Sigmoid colon (tissue), 7 donors: Measurements from ENCODE around the gene ATG7. TPM values are rescaled to one million over a fixed set of nuclear protein-coding genes. Genes with fewer than 3 reads are reported as not detected.

ENCODE experiments used
- DNase-seq: peaks from one replicate; pipeline ENCODE4 v3.0.0-alpha.2; 2019
- H3K27ac ChIP-seq, 4 donors: fragments of 200-600 bp; sonication (generic); one replicate each; pipeline ENCODE4 v1.5.1; 2016 to 2019; ENCODE audit warnings: mild to moderate bottlenecking in 1 of 4
- H3K27me3 ChIP-seq, 3 donors: fragments of 200-600 bp; sonication (generic); one replicate each; pipeline ENCODE4 v1.5.1; 2019; ENCODE audit warnings: mild to moderate bottlenecking in 1 of 3
- H3K36me3 ChIP-seq, 4 donors: fragments of 200-600 bp; sonication (generic); one replicate each; pipeline ENCODE4 v1.5.1; 2016 to 2019
- H3K4me1 ChIP-seq, 4 donors: fragments of 200-600 bp; sonication (generic); one replicate each; pipeline ENCODE4 v1.5.1; 2017 to 2019
- H3K4me3 ChIP-seq, 4 donors: fragments of 200-600 bp; sonication (generic); one replicate each; pipeline ENCODE4 v1.5.1; 2017 to 2019; ENCODE audit warnings: mild to moderate bottlenecking in 2 of 4, moderate library complexity in 1 of 4
- H3K9me3 ChIP-seq, 4 donors: fragments of 200-600 bp in 3 of 4; sonication (generic) in 3 of 4; one replicate each; pipeline versions ENCODE4 v1.5.1 to v1.6.1; 2013 to 2019
- CTCF ChIP-seq, 4 experiments: fragments of 450-650 bp in 3 of 4; fragments of 200-600 bp in 1 of 4; IDR thresholded peaks; one replicate each; pipeline ENCODE4 v1.5.1; 2016 to 2019; ENCODE audit warnings: antibody characterized with exemption in 4 of 4, mild to moderate bottlenecking in 3 of 4, moderate library complexity in 2 of 4
- EP300 ChIP-seq, 4 donors: sonication (generic); formaldehyde crosslinking; IDR thresholded peaks; one replicate each; pipeline ENCODE4 v1.6.1; 2017; ENCODE audit warnings: antibody characterized with exemption in 4 of 4
- POLR2A ChIP-seq, 2 donors: fragments of 450-650 bp; IDR thresholded peaks; one replicate each; pipeline ENCODE4 v1.6.1; 2016; ENCODE audit warnings: antibody characterized with exemption in 2 of 2, mild to moderate bottlenecking in 2 of 2, moderate library complexity in 2 of 2
- POLR2AphosphoS5 ChIP-seq, 4 donors: sonication (generic); formaldehyde crosslinking; IDR thresholded peaks; one replicate each; pipeline ENCODE4 v1.6.1; 2017; ENCODE audit warnings: antibody characterized with exemption in 4 of 4
- WGBS, 2 donors: extraction: QIAGEN DNeasy Blood & Tissue Kit; methylation state at CpG; one replicate each; pipeline ENCODE4 v1.1.7; 2013; 5-methylcytosine and 5-hydroxymethylcytosine counted together
- intact Hi-C: fragments of 100-400 bp; cut with DNase I; formaldehyde crosslinking; loops from one replicate; pipeline ENCODE4 v1.15.1; 2023
- polyA plus RNA-seq, 3 donors: library from polyadenylated mRNA; stranded (reverse); fragments of 200-250 nt; gene quantifications; one replicate each; pipeline ENCODE4 v1.2.3, GENCODE V29; 2013
- total RNA-seq, 4 donors: library from RNA; depleted of rRNA; stranded (reverse); fragments of >200 nt; gene quantifications; one replicate each; pipeline ENCODE4 v1.1.0, GENCODE V29; 2016
- donor health status: healthy with polysubstance abuse.
- donor health status: Bipolar disorder and iron deficiency.
- donor health status: healthy.

Gene ATG7
- total and polyA plus RNA-seq, 7 donors = 12.5 to 62.9 (median 34.8) TPM

- Histone ChIP-seq H3K4me3 (no peak overlapping the region), H3K9me3 (no peaks in the 10 kb centered on the region), H3K36me3 (no peaks in the 10 kb centered on the region), H3K4me1 (peaks cover 0 to 30% (median 20%) of the 10 kb centered on the region in 4 donors), H3K27ac (peak overlapping the region in 2 of 4 donors; percentile 86 to 87), H3K27me3 (no peaks in the 10 kb centered on the region)
- 81% methylated on average over 5 of the region's 5 CpGs for WGBS, 2 donors
- no peak for DNase-seq
- no peak for TF ChIP-seq POLR2A (IDR thresholded peaks at IDR 0.05)
- TF ChIP-seq POLR2AphosphoS5 (IDR thresholded peaks at IDR 0.05) = peak in 2 of 4 donors; percentile 17 to 33
- intact Hi-C loops = loop anchor here (5.0 kb wide), 2 partner anchors 47 to 87 kb away; no protein-coding TSS in a partner anchor
These were observed 1.7 kb downstream of the ATG7 start for GRCh38 chr3:11273891-11274291.

- Histone ChIP-seq H3K27me3 (no peaks in the 10 kb centered on the region), H3K36me3 (no peaks in the 10 kb centered on the region), H3K4me1 (peaks cover 0 to 30% (median 22%) of the 10 kb centered on the region in 4 donors), H3K4me3 (no peak overlapping the region), H3K9me3 (no peaks in the 10 kb centered on the region), H3K27ac (peak overlapping the region in 2 of 4 donors; percentile 3 to 15)
- intact Hi-C loops = loop anchor here (5.0 kb wide), 2 partner anchors 47 to 87 kb away; no protein-coding TSS in a partner anchor
- DNase-seq = no peak
- WGBS, 2 donors = 88 to 89% methylated on average over 6 of the region's 6 CpGs
- TF ChIP-seq EP300 (IDR thresholded peaks at IDR 0.05) (no peak), POLR2AphosphoS5 (IDR thresholded peaks at IDR 0.05) (no peak), CTCF (IDR thresholded peaks at IDR 0.05) (no peak)
These were observed 2.5 kb downstream of the ATG7 start for GRCh38 chr3:11274566-11275142.

- peaks cover 0 to 30% (median 22%) of the 10 kb centered on the region in 4 donors for H3K4me1 ChIP-seq
- TF ChIP-seq POLR2AphosphoS5 (IDR thresholded peaks at IDR 0.05) (no peak), POLR2A (IDR thresholded peaks at IDR 0.05) (no peak), EP300 (IDR thresholded peaks at IDR 0.05) (no peak), CTCF (IDR thresholded peaks at IDR 0.05) (no peak)
- H3K27me3 ChIP-seq = no peaks in the 10 kb centered on the region
- H3K36me3 ChIP-seq = peaks cover 0 to 8% (median 0%) of the 10 kb centered on the region in 4 donors
- intact Hi-C loops = no loop called here
- DNase-seq = no peak
- no peaks in the 10 kb centered on the region for H3K9me3 ChIP-seq
- no peak overlapping the region for H3K4me3 ChIP-seq
- WGBS, 2 donors = 46 to 87% methylated on average over 2 of the region's 2 CpGs
- no peak overlapping the region for H3K27ac ChIP-seq
These were observed 3.7 kb downstream of the ATG7 start for GRCh38 chr3:11275926-11276325.

GRCh38 chr3:11276901-11277300, 4.7 kb downstream of the ATG7 start:
- Histone ChIP-seq H3K9me3 (no peaks in the 10 kb centered on the region), H3K27ac (no peak overlapping the region), H3K4me1 (peaks cover 0 to 28% (median 22%) of the 10 kb centered on the region in 4 donors), H3K4me3 (no peak overlapping the region), H3K27me3 (no peaks in the 10 kb centered on the region), H3K36me3 (peaks cover 0 to 11% (median 0%) of the 10 kb centered on the region in 4 donors)
- intact Hi-C loops = no loop called here
- DNase-seq = no peak
- WGBS, 2 donors = 92 to 94% methylated on average over 2 of the region's 2 CpGs
- no peak for TF ChIP-seq CTCF (IDR thresholded peaks at IDR 0.05)
- no peak for TF ChIP-seq POLR2A (IDR thresholded peaks at IDR 0.05)
- TF ChIP-seq POLR2AphosphoS5 (IDR thresholded peaks at IDR 0.05) = no peak
- TF ChIP-seq EP300 (IDR thresholded peaks at IDR 0.05) = no peak

- no peaks in the 10 kb centered on the region for H3K9me3 ChIP-seq
- H3K27ac ChIP-seq = peak overlapping the region; percentile 20 to 70 (median 59)
- no peak overlapping the region for H3K4me3 ChIP-seq
- TF ChIP-seq POLR2AphosphoS5 (IDR thresholded peaks at IDR 0.05) = peak in 3 of 4 donors; percentile 47 to 57 (median 50)
- TF ChIP-seq POLR2A (IDR thresholded peaks at IDR 0.05) = no peak
- peak; percentile 86 for DNase-seq
- H3K36me3 ChIP-seq = peaks cover 0 to 11% (median 0%) of the 10 kb centered on the region in 4 donors
- peaks cover 0 to 39% (median 26%) of the 10 kb centered on the region in 4 donors for H3K4me1 ChIP-seq
- H3K27me3 ChIP-seq = no peaks in the 10 kb centered on the region
- 67 to 78% methylated on average over 5 of the region's 5 CpGs for WGBS, 2 donors
- intact Hi-C loops = no loop called here
These were observed 10.3 kb downstream of the ATG7 start for GRCh38 chr3:11282250-11283138.
